Measurements from ENCODE around the gene NSUN4.

GRCh38 chr1:46310321-46310720 lies 30.3 kb upstream of the NSUN4 start:
- TF ChIP-seq REST (IDR thresholded peaks at IDR 0.05; ENCODE audit: insufficient replicate concordance, low read depth) (no peak), CTCF (IDR thresholded peaks at IDR 0.05; ENCODE audit: insufficient read depth, low read length) (no peak), POLR2AphosphoS5 (IDR thresholded peaks at IDR 0.05; ENCODE audit: low read depth) (no peak)
